Naive thymus-derived CD4-positive, alpha-beta T cell (primary cell): Measurements from ENCODE around the gene ANGPTL2. TPM values are rescaled to one million over a fixed set of nuclear protein-coding genes. Genes with fewer than 3 reads are reported as not detected.
"Not testable (repeated sequence)": the region's sequence is repeated elsewhere in the genome, so short reads cannot be mapped to it uniquely, and the experiment has no call there.

Experiments used
- ATAC-seq: fragments of 150-1000 bp; cut with Tn5 transposase; 2 replicates; pipeline ENCODE4 v1.10.0; 2021; ENCODE audit warnings: mild to moderate bottlenecking, moderate library complexity
- CTCF ChIA-PET: fragments of 350-600 bp; sonication (Branson Sonifier 250); formaldehyde crosslinking; loops from one replicate; lab custom pipeline; 2021; ENCODE audit warnings: antibody characterized with exemption; lab: Charles Lee
- POLR2A ChIA-PET: fragments of 350-600 bp; sonication (Branson Sonifier 250); formaldehyde crosslinking; loops from one replicate; lab custom pipeline; 2021; ENCODE audit warnings: antibody characterized with exemption, inconsistent platforms; lab: Charles Lee
- DNase-seq, 9 donors: peaks; one replicate each; pipeline versions ENCODE4 v3.0.0 to v3.0.0-alpha.2; 2020 to 2022; ENCODE audit warnings: mixed read lengths in 1 of 9
- H3K27ac ChIP-seq: one replicate; pipeline ENCODE4 v1.7.0; 2013; ENCODE audit warnings: mild to moderate bottlenecking, low read depth, low read length, moderate library complexity
- H3K27me3 ChIP-seq, 2 donors: one replicate each; pipeline ENCODE4 v1.7.0; 2013; ENCODE audit warnings: low read length in 2 of 2, mild to moderate bottlenecking in 2 of 2, moderate library complexity in 2 of 2; ENCODE audit not compliant: control insufficient read depth in 2 of 2, insufficient read depth in 2 of 2
- H3K36me3 ChIP-seq, 3 experiments: 1 replicate in 2 of 3; 2 replicates in 1 of 3; pipeline ENCODE4 v1.7.0; 2013; ENCODE audit warnings: low read length in 3 of 3, mild to moderate bottlenecking in 3 of 3, moderate library complexity in 1 of 3; ENCODE audit not compliant: insufficient read depth in 3 of 3, control insufficient read depth in 2 of 3
- H3K4me1 ChIP-seq, 2 donors: one replicate each; pipeline ENCODE4 v1.7.0; 2013; ENCODE audit warnings: low read length in 2 of 2, mild to moderate bottlenecking in 2 of 2, moderate library complexity in 1 of 2; ENCODE audit not compliant: control insufficient read depth in 2 of 2, insufficient read depth in 2 of 2
- H3K4me3 ChIP-seq: 2 replicates; pipeline ENCODE4 v1.7.0; 2013; ENCODE audit warnings: mild to moderate bottlenecking, low read length
- H3K9me3 ChIP-seq, 3 experiments: 1 replicate in 2 of 3; 2 replicates in 1 of 3; pipeline ENCODE4 v1.7.0; 2013; ENCODE audit warnings: low read length in 3 of 3; ENCODE audit not compliant: control insufficient read depth in 2 of 3
- H3K27ac Mint-ChIP-seq, 9 donors: one replicate each; pipeline ENCODE4 v1.8.0; 2020 to 2022; ENCODE audit warnings: mixed read lengths in 9 of 9, mild to moderate bottlenecking in 8 of 9, moderate library complexity in 5 of 9, inconsistent platforms in 2 of 9
- H3K27me3 Mint-ChIP-seq, 5 donors: one replicate each; pipeline ENCODE4 v1.8.0; 2021 to 2022; ENCODE audit warnings: mixed read lengths in 5 of 5, mild to moderate bottlenecking in 1 of 5
- H3K36me3 Mint-ChIP-seq, 5 donors: one replicate each; pipeline ENCODE4 v1.8.0; 2020 to 2022; ENCODE audit warnings: mixed read lengths in 5 of 5, mild to moderate bottlenecking in 3 of 5, inconsistent platforms in 1 of 5
- H3K4me1 Mint-ChIP-seq, 7 donors: one replicate each; pipeline ENCODE4 v1.8.0; 2020 to 2022; ENCODE audit warnings: mixed read lengths in 7 of 7, mild to moderate bottlenecking in 3 of 7, inconsistent platforms in 1 of 7
- H3K4me3 Mint-ChIP-seq, 10 donors: one replicate each; pipeline ENCODE4 v1.8.0; 2020 to 2022; ENCODE audit warnings: mild to moderate bottlenecking in 10 of 10, mixed read lengths in 10 of 10, moderate library complexity in 6 of 10, inconsistent platforms in 2 of 10
- H3K9me3 Mint-ChIP-seq, 11 donors: one replicate each; pipeline ENCODE4 v1.8.0; 2020 to 2022; ENCODE audit warnings: mixed read lengths in 11 of 11, mild to moderate bottlenecking in 4 of 11, inconsistent platforms in 1 of 11, moderate library complexity in 1 of 11
- intact Hi-C, 2 donors: fragments of 100-400 bp; cut with micrococcal nuclease; formaldehyde crosslinking; loops; one replicate each; pipeline ENCODE4 v1.15.1; 2023
- polyA plus RNA-seq, 2 donors: library from polyadenylated mRNA; unstranded; fragments of 300-500 nt; fragmentation: Illumina TruSeq; gene quantifications; one replicate each; pipeline ENCODE4 v1.2.3, GENCODE V29; 2021
- total RNA-seq, 6 experiments: library from RNA in 5 of 6; stranded (reverse) in 5 of 6; gene quantifications; 1 replicate in 5 of 6; 2 replicates in 1 of 6; pipeline ENCODE4 v1.2.3 and lab custom pipeline; 2021 to 2026

The ANGPTL2 gene
- total RNA-seq (not detected), polyA plus RNA-seq (not detected), total RNA-seq (lab: John Stamatoyannopoulos, UW) (not detected)

GRCh38 chr9:127122176-127123063 lies at the start of gene ANGPTL2:
ANGPTL2 (minus strand) TSS chr9:127122635; CDS start chr9:127108731, 13,904 bp downstream.
- POLR2A ChIA-PET, result no interaction called here
- Histone ChIP-seq H3K36me3 (no peaks in the 10 kb centered on the region), H3K27ac (no peak within 1 kb of the TSS), H3K9me3 (no peaks in the 10 kb centered on the region), H3K27me3 (no peaks in the 10 kb centered on the region), H3K4me3 (no peak within 1 kb of the TSS), H3K4me1 (no peaks in the 10 kb centered on the region)
- H3K4me3 Mint-ChIP-seq, result peak within 1 kb of the TSS in 4 of 10 donors; percentile 19 to 55 (median 46)
- peaks cover 34 to 72% (median 45%) of the 10 kb centered on the region in 5 donors for H3K27me3 Mint-ChIP-seq
- CTCF ChIA-PET, result no interaction called here
- H3K27ac Mint-ChIP-seq, result no peak within 1 kb of the TSS
- peaks cover 0 to 10% (median 0%) of the 10 kb centered on the region in 7 donors for H3K4me1 Mint-ChIP-seq
- DNase-seq (peak in 1 of 9 donors; percentile 12), ATAC-seq (peak; percentile 60)
- H3K9me3 Mint-ChIP-seq, result no peaks in the 10 kb centered on the region
- intact Hi-C loops, result no loop called here
- peaks cover 0 to 4% (median 0%) of the 10 kb centered on the region in 5 donors for H3K36me3 Mint-ChIP-seq

GRCh38 chr9:127171348-127171747 lies 48.9 kb upstream of the ANGPTL2 start:
- H3K4me1 ChIP-seq, ATAC-seq, CTCF ChIA-PET, H3K9me3 ChIP-seq, H3K4me3 Mint-ChIP-seq, H3K27ac ChIP-seq, POLR2A ChIA-PET, H3K27me3 Mint-ChIP-seq, intact Hi-C loops, H3K9me3 Mint-ChIP-seq, H3K27ac Mint-ChIP-seq, H3K4me3 ChIP-seq, H3K27me3 ChIP-seq, H3K4me1 Mint-ChIP-seq, H3K36me3 ChIP-seq, DNase-seq: not testable (repeated sequence)
- peaks cover 0 to 34% (median 6%) of the 10 kb centered on the region in 5 donors for H3K36me3 Mint-ChIP-seq

GRCh38 chr9:127170652-127171051 lies 48.2 kb upstream of the ANGPTL2 start:
- no peak for ATAC-seq
- intact Hi-C loops, result no loop called here
- H3K4me3 Mint-ChIP-seq, result no peak overlapping the region
- H3K27ac Mint-ChIP-seq, result no peak overlapping the region
- H3K9me3 Mint-ChIP-seq, result no peaks in the 10 kb centered on the region
- no peak overlapping the region for H3K4me3 ChIP-seq
- H3K4me1 ChIP-seq, result no peaks in the 10 kb centered on the region
- H3K36me3 Mint-ChIP-seq, result peaks cover 0 to 29% (median 6%) of the 10 kb centered on the region in 5 donors
- CTCF ChIA-PET, result no interaction called here
- H3K4me1 Mint-ChIP-seq, result peaks cover 0 to 8% (median 0%) of the 10 kb centered on the region in 7 donors
- H3K27ac ChIP-seq, result no peak overlapping the region
- H3K36me3 ChIP-seq, result no peaks in the 10 kb centered on the region
- no peaks in the 10 kb centered on the region for H3K27me3 ChIP-seq
- peak in 1 of 9 donors; percentile 15 for DNase-seq
- H3K9me3 ChIP-seq, result no peaks in the 10 kb centered on the region
- POLR2A ChIA-PET, result no interaction called here
- no peaks in the 10 kb centered on the region for H3K27me3 Mint-ChIP-seq

- DNase-seq, result no peak
- intact Hi-C loops, result no loop called here
- H3K4me1 ChIP-seq, result no peaks in the 10 kb centered on the region
- ChIA-PET CTCF (no interaction called here), POLR2A (no interaction called here)
- no peaks in the 10 kb centered on the region for H3K9me3 ChIP-seq
- no peak overlapping the region for H3K4me3 ChIP-seq
- no peaks in the 10 kb centered on the region for H3K9me3 Mint-ChIP-seq
- H3K36me3 Mint-ChIP-seq, result peaks cover 0 to 29% (median 6%) of the 10 kb centered on the region in 5 donors
- peaks cover 0 to 8% (median 0%) of the 10 kb centered on the region in 7 donors for H3K4me1 Mint-ChIP-seq
- H3K27me3 ChIP-seq, result no peaks in the 10 kb centered on the region
- H3K4me3 Mint-ChIP-seq, result no peak overlapping the region
- H3K36me3 ChIP-seq, result no peaks in the 10 kb centered on the region
- no peaks in the 10 kb centered on the region for H3K27me3 Mint-ChIP-seq
- H3K27ac ChIP-seq, result no peak overlapping the region
- ATAC-seq, result no peak
- H3K27ac Mint-ChIP-seq, result no peak overlapping the region
Measured at GRCh38 chr9:127170103-127170502, 47.7 kb upstream of the ANGPTL2 start.

- H3K9me3 ChIP-seq, result no peaks in the 10 kb centered on the region
- ATAC-seq (no peak), DNase-seq (no peak)
- H3K4me3 Mint-ChIP-seq, result no peak overlapping the region
- ChIA-PET CTCF (no interaction called here), POLR2A (no interaction called here)
- H3K4me1 Mint-ChIP-seq, result peaks cover 0 to 8% (median 0%) of the 10 kb centered on the region in 7 donors
- intact Hi-C loops, result no loop called here
- no peaks in the 10 kb centered on the region for H3K9me3 Mint-ChIP-seq
- no peak overlapping the region for H3K27ac ChIP-seq
- no peak overlapping the region for H3K4me3 ChIP-seq
- H3K27me3 Mint-ChIP-seq, result no peaks in the 10 kb centered on the region
- H3K27ac Mint-ChIP-seq, result no peak overlapping the region
- H3K27me3 ChIP-seq, result no peaks in the 10 kb centered on the region
- H3K36me3 Mint-ChIP-seq, result peaks cover 0 to 29% (median 6%) of the 10 kb centered on the region in 5 donors
- H3K4me1 ChIP-seq, result no peaks in the 10 kb centered on the region
- H3K36me3 ChIP-seq, result no peaks in the 10 kb centered on the region
Measured at GRCh38 chr9:127169575-127169883, 47.1 kb upstream of the ANGPTL2 start.

GRCh38 chr9:127168756-127169574 lies 46.5 kb upstream of the ANGPTL2 start:
- no peaks in the 10 kb centered on the region for H3K27me3 ChIP-seq
- POLR2A ChIA-PET, result no interaction called here
- no peaks in the 10 kb centered on the region for H3K27me3 Mint-ChIP-seq
- DNase-seq, result no peak
- H3K4me1 Mint-ChIP-seq, result peaks cover 0 to 5% (median under 1%) of the 10 kb centered on the region in 7 donors
- H3K4me1 ChIP-seq, result no peaks in the 10 kb centered on the region
- no peak for ATAC-seq
- H3K4me3 Mint-ChIP-seq, result no peak overlapping the region
- H3K27ac ChIP-seq, result no peak overlapping the region
- no peaks in the 10 kb centered on the region for H3K36me3 ChIP-seq
- intact Hi-C loops, result no loop called here
- no peaks in the 10 kb centered on the region for H3K9me3 ChIP-seq
- H3K4me3 ChIP-seq, result no peak overlapping the region
- no peaks in the 10 kb centered on the region for H3K9me3 Mint-ChIP-seq
- peaks cover 0 to 29% (median 6%) of the 10 kb centered on the region in 5 donors for H3K36me3 Mint-ChIP-seq
- CTCF ChIA-PET, result no interaction called here
- no peak overlapping the region for H3K27ac Mint-ChIP-seq
